HG03108 (cell line): Measurements from ENCODE around the gene ARRDC4.

Experiments
- ATAC-seq: cut with Tn5 transposase; IDR thresholded peaks from one replicate; pipeline ENCODE4 v1.9.1; 2021; ENCODE audit warnings: moderate library complexity; ENCODE audit not compliant: unreplicated experiment

The ARRDC4 gene, protein sequence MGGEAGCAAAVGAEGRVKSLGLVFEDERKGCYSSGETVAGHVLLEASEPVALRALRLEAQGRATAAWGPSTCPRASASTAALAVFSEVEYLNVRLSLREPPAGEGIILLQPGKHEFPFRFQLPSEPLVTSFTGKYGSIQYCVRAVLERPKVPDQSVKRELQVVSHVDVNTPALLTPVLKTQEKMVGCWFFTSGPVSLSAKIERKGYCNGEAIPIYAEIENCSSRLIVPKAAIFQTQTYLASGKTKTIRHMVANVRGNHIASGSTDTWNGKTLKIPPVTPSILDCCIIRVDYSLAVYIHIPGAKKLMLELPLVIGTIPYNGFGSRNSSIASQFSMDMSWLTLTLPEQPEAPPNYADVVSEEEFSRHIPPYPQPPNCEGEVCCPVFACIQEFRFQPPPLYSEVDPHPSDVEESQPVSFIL

GRCh38 chr15:97960364-97961066 is at the start of gene ARRDC4:
ARRDC4 (plus strand) TSS chr15:97960703; CDS start chr15:97960862, 159 bp downstream.
- peak; percentile 91 for ATAC-seq

GRCh38 chr15:97914711-97915110 is 45.8 kb upstream of the ARRDC4 start:
- no peak for ATAC-seq

GRCh38 chr15:97915261-97915660 is 45.2 kb upstream of the ARRDC4 start:
- no peak for ATAC-seq

- ATAC-seq: no peak
Observed at GRCh38 chr15:97921296-97921865, 39.1 kb upstream of the ARRDC4 start.

GRCh38 chr15:97929456-97930229 is 30.9 kb upstream of the ARRDC4 start:
- no peak for ATAC-seq

DNA sequence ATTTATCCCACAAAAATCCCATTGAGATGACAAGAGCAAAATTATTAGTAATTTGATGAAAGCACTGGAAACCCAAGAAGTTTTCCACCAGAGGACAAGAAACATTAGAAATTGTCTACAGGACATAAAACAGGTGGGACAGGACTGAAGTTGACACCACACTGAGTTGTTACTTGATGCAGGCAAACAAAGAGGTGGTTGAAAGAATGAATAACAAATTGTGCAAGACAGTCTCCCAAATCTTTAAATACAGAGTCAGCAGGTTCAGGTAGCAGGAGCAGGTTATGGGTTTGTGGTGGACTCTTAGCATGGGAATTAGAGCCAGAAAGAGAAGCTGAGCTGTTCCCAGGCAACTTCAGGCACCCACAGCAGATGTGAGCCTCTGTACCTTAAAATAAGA is 30.3 kb upstream of the ARRDC4 start:
- no peak for ATAC-seq

DNA sequence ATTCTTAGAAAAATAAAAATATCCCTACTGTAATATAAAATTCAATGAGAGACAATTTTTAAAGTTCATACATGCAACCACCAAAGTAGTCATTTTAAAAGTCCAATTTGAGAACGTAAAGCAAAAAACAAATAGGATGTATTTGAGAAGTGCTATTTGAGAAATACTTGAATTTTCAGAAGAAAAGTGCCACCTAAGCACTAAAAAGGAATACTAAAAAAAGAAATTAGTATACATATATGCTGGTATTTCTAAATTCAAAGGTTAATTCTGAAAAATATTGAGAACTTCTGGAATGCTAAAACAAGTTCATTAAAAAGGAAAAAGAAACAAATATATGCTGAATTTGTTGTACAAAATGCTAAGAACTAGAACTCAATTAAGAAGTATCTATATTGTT is 29.2 kb upstream of the ARRDC4 start:
- no peak for ATAC-seq

DNA sequence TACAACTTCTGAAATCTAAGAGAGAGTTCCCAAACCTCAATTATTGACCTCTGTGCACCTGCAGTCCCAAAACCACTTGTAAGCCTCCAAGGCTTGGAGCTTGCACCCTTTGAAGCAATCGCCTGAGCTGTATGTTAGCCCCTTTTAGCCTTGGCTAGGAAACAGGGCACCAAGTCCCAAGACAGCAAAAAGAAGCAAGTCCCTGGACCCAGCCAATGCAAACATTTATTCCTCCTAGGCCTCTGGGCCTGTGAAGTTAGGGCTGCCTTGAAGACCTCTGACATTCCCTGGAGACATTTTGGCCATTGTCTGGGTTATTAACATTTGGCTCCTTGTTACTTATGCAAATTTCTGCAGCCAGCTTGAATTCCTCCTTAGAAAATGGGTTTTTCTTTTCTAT is 26.9 kb upstream of the ARRDC4 start:
- ATAC-seq: no peak

DNA sequence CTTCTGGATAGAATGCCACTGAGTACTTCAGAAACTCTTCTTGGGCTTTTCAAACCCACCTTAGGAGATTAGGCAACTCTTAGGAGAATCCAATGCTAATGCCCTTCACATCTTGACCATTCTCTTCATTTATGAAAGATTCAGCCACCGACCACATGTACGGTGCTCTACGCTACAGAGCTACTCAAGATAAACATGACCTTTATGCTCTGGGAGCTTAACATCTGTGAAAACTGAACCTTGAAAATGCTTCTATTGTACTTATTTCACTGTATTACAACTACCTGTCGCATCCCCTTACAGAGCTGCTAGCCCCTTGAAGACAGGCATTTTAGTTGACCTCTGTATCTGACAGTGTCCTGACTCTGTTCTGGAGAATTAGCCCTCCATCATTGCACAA is 19.5 kb upstream of the ARRDC4 start:
- no peak for ATAC-seq

GRCh38 chr15:97941572-97941971 is 18.9 kb upstream of the ARRDC4 start:
- ATAC-seq: no peak

- no peak for ATAC-seq
Observed at GRCh38 chr15:97944724-97945123, 15.8 kb upstream of the ARRDC4 start.

GRCh38 chr15:97947465-97948260 is 12.8 kb upstream of the ARRDC4 start:
- ATAC-seq: no peak

DNA sequence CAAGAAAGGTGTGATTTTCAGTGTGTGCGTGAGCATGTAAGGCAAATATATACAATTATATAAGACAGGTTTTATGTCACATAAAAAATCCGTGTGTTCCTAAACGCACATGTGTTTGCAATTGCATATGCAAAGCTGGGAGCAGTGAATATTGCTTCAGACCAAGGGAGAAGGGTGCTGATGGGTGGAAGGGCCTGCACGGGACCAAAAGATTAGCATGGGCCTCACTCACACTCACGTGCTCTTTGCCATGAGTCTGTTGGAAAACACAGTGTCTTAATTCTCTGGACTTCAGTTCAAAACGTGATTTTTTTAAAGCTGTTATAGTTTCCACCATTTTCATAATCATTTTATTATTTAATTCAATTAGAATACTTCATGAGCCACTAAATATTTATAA is 7.2 kb upstream of the ARRDC4 start:
- no peak for ATAC-seq

- no peak for ATAC-seq
Observed at GRCh38 chr15:97953748-97954147, 6.8 kb upstream of the ARRDC4 start.

DNA sequence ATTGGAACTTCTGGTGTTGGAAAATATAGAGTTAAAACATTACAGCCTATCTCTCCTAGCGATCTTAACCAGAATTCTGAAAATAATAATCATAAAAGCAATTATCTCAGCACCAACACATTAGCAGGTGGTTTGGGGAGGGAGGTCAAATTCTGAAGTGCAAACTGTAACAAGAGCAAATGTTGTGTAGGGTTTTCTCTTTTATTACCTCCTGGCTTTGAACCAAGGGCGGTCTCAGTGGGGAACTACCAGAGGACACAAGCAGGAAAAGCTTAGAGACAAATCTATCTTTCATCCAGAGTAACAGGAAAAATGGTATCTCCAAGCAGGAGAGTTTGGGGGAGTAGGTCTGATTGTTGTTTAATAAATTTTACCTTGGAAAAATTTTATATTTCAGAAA is 5.5 kb upstream of the ARRDC4 start:
- no peak for ATAC-seq

GRCh38 chr15:97955529-97955928 is 5.0 kb upstream of the ARRDC4 start:
- ATAC-seq: no peak

DNA sequence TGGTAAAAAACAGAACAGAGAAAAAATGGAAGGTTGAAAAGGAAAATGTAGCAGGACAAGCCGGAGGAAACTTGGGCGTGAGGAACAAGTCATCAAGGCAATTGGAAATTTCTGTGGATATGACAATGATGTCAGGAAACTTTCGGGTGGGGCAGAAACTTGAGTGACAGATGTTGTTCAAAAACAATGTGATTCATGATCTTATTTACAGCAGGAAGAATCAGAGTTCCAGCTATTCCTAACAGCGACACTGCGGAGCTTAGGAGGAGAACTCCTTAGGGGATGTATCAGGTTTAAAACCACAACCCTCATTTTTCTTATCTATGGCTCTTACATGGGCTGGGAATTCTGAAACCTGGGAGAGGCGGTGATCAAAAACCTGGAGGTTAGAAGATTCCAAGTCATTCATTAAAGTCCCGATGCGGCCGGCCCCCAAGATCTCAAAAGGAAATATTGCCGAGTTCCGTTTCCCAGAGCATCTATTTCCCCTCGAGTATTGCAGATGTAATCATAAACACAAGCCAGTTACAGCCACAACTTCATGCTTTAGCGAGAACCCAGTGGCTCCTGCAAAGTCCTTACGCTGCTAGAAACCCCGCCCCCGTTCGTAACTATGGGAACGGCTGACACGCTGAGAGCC is 659 bp upstream of the ARRDC4 start:
- no peak for ATAC-seq

DNA sequence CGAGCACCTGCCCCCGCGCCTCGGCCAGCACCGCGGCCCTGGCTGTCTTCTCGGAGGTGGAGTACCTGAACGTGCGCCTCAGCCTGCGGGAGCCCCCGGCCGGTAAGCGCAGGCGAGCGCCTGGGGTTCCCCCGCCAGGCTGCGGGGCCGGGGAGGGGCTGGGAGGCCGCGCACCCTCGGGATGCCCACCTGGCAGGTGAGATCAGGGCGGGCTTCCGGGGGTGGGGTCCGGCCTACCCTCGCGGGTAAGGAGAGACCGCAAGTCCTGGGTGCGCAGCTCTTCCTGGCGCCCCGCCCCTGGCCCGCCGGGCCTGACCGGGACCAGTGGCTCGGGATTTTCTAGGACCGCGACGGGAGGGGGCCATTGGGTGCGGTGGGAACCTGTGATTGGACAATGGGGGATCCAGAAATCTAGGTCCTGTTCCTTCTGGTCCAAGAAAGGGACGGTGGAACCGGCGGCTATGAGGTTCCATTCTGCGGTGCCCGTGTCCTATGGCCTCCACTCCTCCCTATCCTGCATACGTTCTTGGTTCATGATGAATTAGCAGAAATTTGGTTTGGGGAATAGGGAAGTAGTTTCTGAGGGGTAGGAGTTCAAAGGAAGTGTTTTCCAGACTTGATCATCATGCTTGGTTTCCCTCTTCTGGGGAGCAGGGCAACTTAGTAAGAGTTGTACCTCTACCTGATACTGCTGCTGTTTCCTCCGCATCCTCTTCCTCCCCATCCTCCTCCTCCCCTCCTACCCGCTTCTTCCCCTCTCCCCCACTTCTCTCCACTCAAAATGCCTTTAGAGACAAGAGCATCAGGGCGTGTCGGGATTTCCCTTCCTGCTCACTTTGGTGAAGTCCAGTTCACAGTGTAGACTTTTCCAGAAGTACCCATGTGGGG is 808 bp downstream of the ARRDC4 start:
- ATAC-seq: no peak

DNA sequence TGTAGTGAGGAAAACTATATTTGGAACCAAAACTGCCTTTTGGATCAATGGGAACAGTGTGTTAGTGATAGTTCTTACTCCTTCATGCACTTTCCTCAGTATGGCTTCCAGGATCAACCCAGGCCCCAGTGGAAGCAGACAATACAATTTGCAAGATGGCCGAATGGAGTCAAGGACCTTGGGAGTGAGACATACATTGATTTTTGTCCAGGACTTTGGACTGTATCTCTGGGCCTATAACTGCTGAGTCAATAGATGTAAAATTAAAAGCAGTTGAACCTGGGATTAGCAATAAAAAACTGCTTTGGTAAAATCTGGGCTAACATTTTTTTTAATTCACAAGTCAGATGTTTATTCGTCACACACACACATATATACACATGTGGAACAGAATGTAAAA is 1.8 kb downstream of the ARRDC4 start:
- no peak for ATAC-seq
